ENCODE measurements around the gene NMNAT2.

Gene NMNAT2

GRCh38 chr1:183313063-183313462, 105.1 kb downstream of the NMNAT2 start:
- no peak for DNase-seq (ENCODE audit: low spot score)

GRCh38 chr1:183310753-183311479, 107.3 kb downstream of the NMNAT2 start:
- DNase-seq (ENCODE audit: low spot score), result no peak

GRCh38 chr1:183308719-183309118, 109.5 kb downstream of the NMNAT2 start:
- no peak for DNase-seq (ENCODE audit: low spot score)

- DNase-seq (ENCODE audit: low spot score), result peak; percentile 23
Measured at GRCh38 chr1:183306317-183307042, 111.7 kb downstream of the NMNAT2 start.

- DNase-seq (ENCODE audit: low spot score), result no peak
Measured at GRCh38 chr1:183304440-183305107, 113.6 kb downstream of the NMNAT2 start.

- DNase-seq (ENCODE audit: low spot score), result no peak
Measured at GRCh38 chr1:183303901-183304300, 114.3 kb downstream of the NMNAT2 start.

- DNase-seq (ENCODE audit: low spot score), result no peak
Measured at GRCh38 chr1:183303323-183303645, 114.9 kb downstream of the NMNAT2 start.

- DNase-seq (ENCODE audit: low spot score), result no peak
Measured at GRCh38 chr1:183302452-183303322, 115.5 kb downstream of the NMNAT2 start.

- DNase-seq (ENCODE audit: low spot score), result no peak
Measured at GRCh38 chr1:183301239-183301638, 116.9 kb downstream of the NMNAT2 start.

- DNase-seq (ENCODE audit: low spot score), result no peak
Measured at GRCh38 chr1:183300828-183301227, 117.4 kb downstream of the NMNAT2 start.

- DNase-seq (ENCODE audit: low spot score), result no peak
Measured at GRCh38 chr1:183300395-183300794, 117.8 kb downstream of the NMNAT2 start.

- DNase-seq (ENCODE audit: low spot score), result no peak
Measured at GRCh38 chr1:183296782-183297181, 121.4 kb downstream of the NMNAT2 start.

GRCh38 chr1:183295521-183295920, 122.7 kb downstream of the NMNAT2 start:
- DNase-seq (ENCODE audit: low spot score), result no peak

- no peak for DNase-seq (ENCODE audit: low spot score)
Measured at GRCh38 chr1:183293876-183294275, 124.3 kb downstream of the NMNAT2 start.

- no peak for DNase-seq (ENCODE audit: low spot score)
Measured at GRCh38 chr1:183293241-183293640, 124.9 kb downstream of the NMNAT2 start.

GRCh38 chr1:183291802-183292514, 126.2 kb downstream of the NMNAT2 start:
- DNase-seq (ENCODE audit: low spot score), result no peak

GRCh38 chr1:183291216-183291762, 126.9 kb downstream of the NMNAT2 start:
- DNase-seq (ENCODE audit: low spot score), result no peak

- no peak for DNase-seq (ENCODE audit: low spot score)
Measured at GRCh38 chr1:183290628-183291027, 127.6 kb downstream of the NMNAT2 start.

- DNase-seq (ENCODE audit: low spot score), result no peak
Measured at GRCh38 chr1:183289051-183289496, 129.1 kb downstream of the NMNAT2 start.

GRCh38 chr1:183288583-183288982, 129.6 kb downstream of the NMNAT2 start:
- DNase-seq (ENCODE audit: low spot score), result no peak

GRCh38 chr1:183287191-183287675, 130.9 kb downstream of the NMNAT2 start:
- no peak for DNase-seq (ENCODE audit: low spot score)

All from HuH-7.5 (cell line).